Activated CD4-positive, alpha-beta memory T cell treated with anti-CD3 and anti-CD28 coated beads for 36 hours (primary cell): ENCODE results near the gene RADIL. TPM values are rescaled to one million over a fixed set of nuclear protein-coding genes. Genes with fewer than 3 reads are reported as not detected.

Experiments
- CTCF ChIA-PET: fragments of 350-600 bp; sonication (Branson Sonifier 250); formaldehyde crosslinking; loops from one replicate; lab custom pipeline; 2021; ENCODE audit warnings: antibody characterized with exemption, inconsistent platforms; lab: Charles Lee
- POLR2A ChIA-PET: fragments of 350-600 bp; sonication (Branson Sonifier 250); formaldehyde crosslinking; loops from one replicate; lab custom pipeline; 2021; ENCODE audit warnings: antibody characterized with exemption; lab: Charles Lee
- DNase-seq: peaks from one replicate; pipeline ENCODE4 v3.0.0-alpha.2; 2020
- H3K27ac Mint-ChIP-seq: one replicate; pipeline ENCODE4 v1.8.0; 2021; ENCODE audit warnings: mixed read lengths
- H3K27me3 Mint-ChIP-seq: one replicate; pipeline ENCODE4 v1.8.0; 2021; ENCODE audit warnings: mixed read lengths
- H3K36me3 Mint-ChIP-seq: one replicate; pipeline ENCODE4 v1.8.0; 2021; ENCODE audit warnings: mixed read lengths
- H3K4me1 Mint-ChIP-seq: one replicate; pipeline ENCODE4 v1.8.0; 2021; ENCODE audit warnings: low read depth, mixed read lengths
- H3K4me3 Mint-ChIP-seq: one replicate; pipeline ENCODE4 v1.8.0; 2021; ENCODE audit warnings: mild to moderate bottlenecking, mixed read lengths
- H3K9me3 Mint-ChIP-seq: one replicate; pipeline ENCODE4 v1.8.0; 2021; ENCODE audit warnings: mixed read lengths
- intact Hi-C: fragments of 100-400 bp; cut with micrococcal nuclease; formaldehyde crosslinking; loops from one replicate; pipeline ENCODE4 v1.15.1; 2023
- total RNA-seq, 2 experiments: library from RNA; stranded (reverse); gene quantifications; one replicate each; pipeline ENCODE4 v1.2.3, GENCODE V29; 2021

The RADIL gene
- total RNA-seq, 2 experiments from 2014 or later, result 0.15 to 0.19 TPM

- no peak for DNase-seq
Observed at GRCh38 chr7:4790516-4790991, 93.0 kb downstream of the RADIL start.

GRCh38 chr7:4790078-4790465 is 93.4 kb downstream of the RADIL start:
- Mint-ChIP-seq H3K27ac (no peak overlapping the region), H3K4me3 (no peak overlapping the region), H3K36me3 (peaks cover 14% of the 10 kb centered on the region), H3K27me3 (no peaks in the 10 kb centered on the region), H3K4me1 (no peaks in the 10 kb centered on the region), H3K9me3 (no peaks in the 10 kb centered on the region)
- intact Hi-C loops, result no loop called here
- POLR2A ChIA-PET, result no interaction called here
- DNase-seq, result no peak
- CTCF ChIA-PET, result no interaction called here

More at GRCh38 chr7:4790516-4790991, 93.0 kb downstream of the RADIL start:
- POLR2A ChIA-PET, result no interaction called here
- H3K36me3 Mint-ChIP-seq, result peaks cover 14% of the 10 kb centered on the region
- CTCF ChIA-PET, result interaction anchor here (1.5 to 3.7 kb wide), 2 partner anchors 15 to 296 kb away, joined by 5 to 21 read pairs; partner anchors contain the start of gene AP5Z1
- no peaks in the 10 kb centered on the region for H3K4me1 Mint-ChIP-seq
- intact Hi-C loops, result no loop called here
- H3K9me3 Mint-ChIP-seq, result no peaks in the 10 kb centered on the region
- H3K27ac Mint-ChIP-seq, result no peak overlapping the region
- H3K4me3 Mint-ChIP-seq, result no peak overlapping the region
- no peaks in the 10 kb centered on the region for H3K27me3 Mint-ChIP-seq

DNA sequence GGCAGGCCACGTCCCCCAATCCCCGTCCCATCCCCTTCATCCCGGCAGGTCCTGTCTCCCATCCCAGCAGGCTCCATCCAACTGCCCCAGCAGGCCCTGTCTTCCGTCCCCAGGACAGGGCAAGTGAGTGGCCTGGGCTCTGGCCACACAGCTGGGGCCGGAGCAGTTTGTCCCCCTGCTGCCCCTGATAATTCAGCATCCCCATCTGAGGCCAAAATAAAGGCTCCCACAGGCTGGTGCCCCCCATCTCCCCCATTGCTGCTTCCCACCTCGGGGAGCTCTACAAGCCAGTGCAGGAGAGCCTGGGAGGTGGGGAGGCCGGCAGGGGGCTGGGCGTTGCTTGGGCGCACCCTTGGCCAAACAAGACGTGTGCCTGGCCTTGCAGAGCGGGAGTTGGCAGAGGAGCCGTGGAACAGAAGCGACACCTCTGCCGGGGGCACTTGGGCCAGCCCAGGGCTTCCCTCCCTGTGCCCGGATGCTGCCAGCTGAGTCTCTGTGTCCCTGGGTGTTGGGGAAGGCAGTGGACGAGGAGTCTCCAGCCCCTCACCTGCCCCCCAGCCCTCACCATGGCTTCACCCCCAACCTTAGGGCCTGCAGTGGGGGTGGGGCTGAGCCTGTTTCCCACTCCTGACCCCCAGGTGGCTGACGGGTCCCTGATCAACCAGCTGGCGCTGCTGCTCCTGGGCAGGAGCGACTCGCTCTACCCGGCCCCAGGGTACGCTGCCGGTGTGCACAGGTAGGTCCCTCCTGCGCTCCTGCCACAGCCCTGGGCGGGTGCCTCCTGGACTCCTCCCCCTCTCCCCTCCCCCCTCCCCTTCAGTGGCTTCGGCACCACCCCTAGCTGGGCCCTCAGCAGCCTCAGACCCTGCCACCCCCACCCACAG is 94.1 kb downstream of the RADIL start:
- ChIA-PET POLR2A (interaction anchor here (0.9 kb wide), 1 partner anchor 14 kb away, joined by 5 read pairs; the partner anchor contains the start of gene AP5Z1), CTCF (interaction anchor here (2.8 kb wide), 1 partner anchor 9 kb away, joined by 7 read pairs; no protein-coding TSS in a partner anchor)
- H3K36me3 Mint-ChIP-seq, result peaks cover 14% of the 10 kb centered on the region
- H3K4me1 Mint-ChIP-seq, result no peaks in the 10 kb centered on the region
- H3K27me3 Mint-ChIP-seq, result no peaks in the 10 kb centered on the region
- intact Hi-C loops, result no loop called here
- H3K9me3 Mint-ChIP-seq, result no peaks in the 10 kb centered on the region
- no peak overlapping the region for H3K27ac Mint-ChIP-seq
- H3K4me3 Mint-ChIP-seq, result no peak overlapping the region
- DNase-seq, result no peak

- Mint-ChIP-seq H3K36me3 (peaks cover 14% of the 10 kb centered on the region), H3K9me3 (no peaks in the 10 kb centered on the region), H3K27ac (no peak overlapping the region), H3K4me1 (no peaks in the 10 kb centered on the region), H3K4me3 (no peak overlapping the region), H3K27me3 (no peaks in the 10 kb centered on the region)
- intact Hi-C loops, result no loop called here
- ChIA-PET POLR2A (interaction anchor here (0.9 kb wide), 1 partner anchor 13 kb away, joined by 5 read pairs; the partner anchor contains the start of gene AP5Z1), CTCF (interaction anchor here (2.8 kb wide), 1 partner anchor 10 kb away, joined by 7 read pairs; no protein-coding TSS in a partner anchor)
- no peak for DNase-seq
Observed at GRCh38 chr7:4788627-4789189, 94.8 kb downstream of the RADIL start.

DNA sequence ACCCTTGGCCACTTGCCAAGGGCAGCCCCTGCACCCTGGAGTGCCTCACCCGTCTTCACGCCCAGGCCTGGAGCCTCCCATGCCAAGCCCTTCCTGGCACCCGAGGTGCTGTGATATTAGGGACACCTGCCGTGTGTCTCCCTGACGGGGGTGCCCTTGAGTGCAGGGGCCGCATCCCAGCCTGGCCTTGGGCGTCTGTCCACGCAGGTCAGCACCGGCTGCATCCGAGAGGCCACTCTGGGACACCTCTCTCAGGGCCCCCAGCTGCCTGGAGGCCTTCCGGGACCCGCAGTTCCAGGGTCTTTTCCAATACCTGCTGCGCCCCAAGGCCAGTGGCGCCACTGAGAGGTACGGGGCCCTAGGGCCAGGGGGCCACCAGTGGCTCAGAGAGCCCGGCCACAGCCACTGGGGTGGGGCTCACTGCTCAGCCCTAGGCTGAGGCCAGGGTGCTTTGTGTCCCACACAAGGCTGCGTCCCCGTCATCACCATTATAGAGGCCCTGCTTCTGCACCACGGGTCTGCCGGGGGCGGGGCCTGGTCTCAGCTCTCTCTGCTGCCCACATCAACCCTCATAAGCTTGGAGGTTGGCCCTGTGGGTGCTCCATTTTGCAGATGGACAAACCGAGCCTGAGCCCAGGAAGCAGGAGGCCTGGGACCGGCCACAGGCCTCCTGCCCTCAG is 95.4 kb downstream of the RADIL start:
- Mint-ChIP-seq H3K27me3 (no peaks in the 10 kb centered on the region), H3K27ac (no peak overlapping the region), H3K4me3 (no peak overlapping the region), H3K9me3 (no peaks in the 10 kb centered on the region), H3K4me1 (no peaks in the 10 kb centered on the region), H3K36me3 (peaks cover 14% of the 10 kb centered on the region)
- DNase-seq, result no peak
- POLR2A ChIA-PET, result no interaction called here
- intact Hi-C loops, result no loop called here
- CTCF ChIA-PET, result interaction anchor here (2.8 kb wide), 1 partner anchor 10 kb away, joined by 7 read pairs; no protein-coding TSS in a partner anchor

DNA sequence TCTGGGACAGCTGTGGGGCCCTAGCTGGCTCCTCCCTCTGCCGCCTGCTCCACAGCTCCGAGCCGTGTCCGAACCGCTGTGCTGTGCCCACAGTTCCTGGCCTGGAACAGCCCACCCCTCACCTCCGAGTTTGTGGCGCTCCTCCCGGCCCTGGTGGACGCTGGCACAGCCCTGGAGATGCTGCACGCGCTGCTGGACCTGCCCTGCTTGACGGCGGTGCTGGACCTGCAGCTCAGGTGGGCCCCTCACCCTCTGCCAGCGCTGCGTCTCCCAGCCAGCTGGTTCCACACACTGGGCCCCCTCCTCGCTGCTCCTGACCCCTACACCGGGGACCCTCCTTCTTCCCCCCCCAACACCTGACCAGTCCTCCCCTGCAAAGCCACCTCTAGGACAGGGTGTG is 96.0 kb downstream of the RADIL start:
- H3K27ac Mint-ChIP-seq, result no peak overlapping the region
- no peaks in the 10 kb centered on the region for H3K27me3 Mint-ChIP-seq
- peaks cover 14% of the 10 kb centered on the region for H3K36me3 Mint-ChIP-seq
- DNase-seq, result no peak
- no peak overlapping the region for H3K4me3 Mint-ChIP-seq
- no peaks in the 10 kb centered on the region for H3K9me3 Mint-ChIP-seq
- POLR2A ChIA-PET, result no interaction called here
- intact Hi-C loops, result no loop called here
- H3K4me1 Mint-ChIP-seq, result no peaks in the 10 kb centered on the region
- CTCF ChIA-PET, result interaction anchor here (0.8 to 2.8 kb wide), 2 partner anchors 11 to 96 kb away, joined by 3 to 7 read pairs; partner anchors contain the start of gene RADIL

- POLR2A ChIA-PET, result no interaction called here
- no peak for DNase-seq
- Mint-ChIP-seq H3K4me3 (no peak overlapping the region), H3K27ac (no peak overlapping the region), H3K4me1 (no peaks in the 10 kb centered on the region), H3K9me3 (no peaks in the 10 kb centered on the region), H3K27me3 (no peaks in the 10 kb centered on the region), H3K36me3 (peaks cover 17% of the 10 kb centered on the region)
- intact Hi-C loops, result no loop called here
- CTCF ChIA-PET, result interaction anchor here (0.8 kb wide), 1 partner anchor 13 kb away, joined by 4 read pairs; no protein-coding TSS in a partner anchor
Observed at GRCh38 chr7:4786015-4786414, 97.5 kb downstream of the RADIL start.

GRCh38 chr7:4785371-4785770 is 98.1 kb downstream of the RADIL start:
- Mint-ChIP-seq H3K4me3 (no peak overlapping the region), H3K36me3 (peaks cover 19% of the 10 kb centered on the region), H3K4me1 (no peaks in the 10 kb centered on the region), H3K27me3 (no peaks in the 10 kb centered on the region), H3K9me3 (no peaks in the 10 kb centered on the region), H3K27ac (no peak overlapping the region)
- ChIA-PET POLR2A (interaction anchor here (0.9 kb wide), 1 partner anchor 10 kb away, joined by 4 read pairs; the partner anchor contains the start of gene AP5Z1), CTCF (interaction anchor here (0.8 kb wide), 1 partner anchor 13 kb away, joined by 4 read pairs; no protein-coding TSS in a partner anchor)
- intact Hi-C loops, result no loop called here
- DNase-seq, result no peak

GRCh38 chr7:4784799-4785198 is 98.7 kb downstream of the RADIL start:
- Mint-ChIP-seq H3K4me1 (no peaks in the 10 kb centered on the region), H3K36me3 (peaks cover 15% of the 10 kb centered on the region), H3K27ac (no peak overlapping the region), H3K4me3 (no peak overlapping the region), H3K9me3 (no peaks in the 10 kb centered on the region), H3K27me3 (no peaks in the 10 kb centered on the region)
- CTCF ChIA-PET, result no interaction called here
- POLR2A ChIA-PET, result interaction anchor here (0.9 kb wide), 1 partner anchor 9 kb away, joined by 4 read pairs; the partner anchor contains the start of gene AP5Z1
- intact Hi-C loops, result no loop called here
- DNase-seq, result no peak

GRCh38 chr7:4783762-4784351 is 99.7 kb downstream of the RADIL start:
- DNase-seq, result no peak
- intact Hi-C loops, result no loop called here
- Mint-ChIP-seq H3K27me3 (no peaks in the 10 kb centered on the region), H3K4me3 (no peak overlapping the region), H3K36me3 (peaks cover 15% of the 10 kb centered on the region), H3K9me3 (no peaks in the 10 kb centered on the region), H3K27ac (no peak overlapping the region), H3K4me1 (no peaks in the 10 kb centered on the region)
- CTCF ChIA-PET, result no interaction called here
- POLR2A ChIA-PET, result interaction anchor here (0.7 kb wide), 1 partner anchor 355 kb away, joined by 3 read pairs; no protein-coding TSS in a partner anchor

GRCh38 chr7:4783292-4783652 is 100.2 kb downstream of the RADIL start:
- peaks cover 18% of the 10 kb centered on the region for H3K36me3 Mint-ChIP-seq
- no peaks in the 10 kb centered on the region for H3K9me3 Mint-ChIP-seq
- no peaks in the 10 kb centered on the region for H3K27me3 Mint-ChIP-seq
- H3K4me1 Mint-ChIP-seq, result peaks cover 2% of the 10 kb centered on the region
- H3K4me3 Mint-ChIP-seq, result no peak overlapping the region
- no peak overlapping the region for H3K27ac Mint-ChIP-seq
- intact Hi-C loops, result no loop called here
- ChIA-PET CTCF (no interaction called here), POLR2A (interaction anchor here (0.7 kb wide), 1 partner anchor 354 kb away, joined by 3 read pairs; no protein-coding TSS in a partner anchor)
- DNase-seq, result no peak
